ENCODE measurements around the gene SIAH3. TPM values are rescaled to one million over a fixed set of nuclear protein-coding genes. Genes with fewer than 3 reads are reported as not detected.

Gene SIAH3
- total and polyA plus RNA-seq, 4 donors, result under 0.01 TPM; not detected in 3

GRCh38 chr13:45847554-45848224 is 3.9 kb downstream of the SIAH3 start:
- DNase-seq (ENCODE audit: low spot score), result no peak
- Histone ChIP-seq H3K36me3 (ENCODE audit: control insufficient read depth in 4 of 4, insufficient read depth in 3 of 4, low read depth in 1 of 4, low read length in 3 of 4) (no peaks in the 10 kb centered on the region), H3K4me3 (ENCODE audit: low read depth in 1 of 3, low read length in 3 of 3) (no peak overlapping the region), H3K9me3 (ENCODE audit: control insufficient read depth in 4 of 4, low read length in 3 of 4) (no peaks in the 10 kb centered on the region), H3K9ac (ENCODE audit: low read depth in 1 of 2, low read length in 2 of 2) (no peak overlapping the region), H3K4me1 (ENCODE audit: control insufficient read depth in 4 of 4, insufficient read depth in 4 of 4, low read length in 3 of 4) (peaks cover 0 to 13% (median 6%) of the 10 kb centered on the region in 4 donors), H3K27ac (ENCODE audit: low read depth in 1 of 2, low read length in 2 of 2) (no peak overlapping the region), H3K27me3 (ENCODE audit: control insufficient read depth in 4 of 4, insufficient read depth in 4 of 4, low read length in 3 of 4) (peaks cover 0 to 23% (median 3%) of the 10 kb centered on the region in 4 donors)
- no peak for TF ChIP-seq FOXA1 (IDR thresholded peaks at IDR 0.05)
- no peak for TF ChIP-seq RAD21 (IDR thresholded peaks at IDR 0.05)
- TF ChIP-seq HNF4G (IDR thresholded peaks at IDR 0.05), result no peak
- TF ChIP-seq, protein P1, sequence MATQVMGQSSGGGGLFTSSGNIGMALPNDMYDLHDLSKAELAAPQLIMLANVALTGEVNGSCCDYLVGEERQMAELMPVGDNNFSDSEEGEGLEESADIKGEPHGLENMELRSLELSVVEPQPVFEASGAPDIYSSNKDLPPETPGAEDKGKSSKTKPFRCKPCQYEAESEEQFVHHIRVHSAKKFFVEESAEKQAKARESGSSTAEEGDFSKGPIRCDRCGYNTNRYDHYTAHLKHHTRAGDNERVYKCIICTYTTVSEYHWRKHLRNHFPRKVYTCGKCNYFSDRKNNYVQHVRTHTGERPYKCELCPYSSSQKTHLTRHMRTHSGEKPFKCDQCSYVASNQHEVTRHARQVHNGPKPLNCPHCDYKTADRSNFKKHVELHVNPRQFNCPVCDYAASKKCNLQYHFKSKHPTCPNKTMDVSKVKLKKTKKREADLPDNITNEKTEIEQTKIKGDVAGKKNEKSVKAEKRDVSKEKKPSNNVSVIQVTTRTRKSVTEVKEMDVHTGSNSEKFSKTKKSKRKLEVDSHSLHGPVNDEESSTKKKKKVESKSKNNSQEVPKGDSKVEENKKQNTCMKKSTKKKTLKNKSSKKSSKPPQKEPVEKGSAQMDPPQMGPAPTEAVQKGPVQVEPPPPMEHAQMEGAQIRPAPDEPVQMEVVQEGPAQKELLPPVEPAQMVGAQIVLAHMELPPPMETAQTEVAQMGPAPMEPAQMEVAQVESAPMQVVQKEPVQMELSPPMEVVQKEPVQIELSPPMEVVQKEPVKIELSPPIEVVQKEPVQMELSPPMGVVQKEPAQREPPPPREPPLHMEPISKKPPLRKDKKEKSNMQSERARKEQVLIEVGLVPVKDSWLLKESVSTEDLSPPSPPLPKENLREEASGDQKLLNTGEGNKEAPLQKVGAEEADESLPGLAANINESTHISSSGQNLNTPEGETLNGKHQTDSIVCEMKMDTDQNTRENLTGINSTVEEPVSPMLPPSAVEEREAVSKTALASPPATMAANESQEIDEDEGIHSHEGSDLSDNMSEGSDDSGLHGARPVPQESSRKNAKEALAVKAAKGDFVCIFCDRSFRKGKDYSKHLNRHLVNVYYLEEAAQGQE (IDR thresholded peaks at IDR 0.05), result no peak
- TF ChIP-seq, protein P2, sequence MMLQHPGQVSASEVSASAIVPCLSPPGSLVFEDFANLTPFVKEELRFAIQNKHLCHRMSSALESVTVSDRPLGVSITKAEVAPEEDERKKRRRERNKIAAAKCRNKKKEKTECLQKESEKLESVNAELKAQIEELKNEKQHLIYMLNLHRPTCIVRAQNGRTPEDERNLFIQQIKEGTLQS (IDR thresholded peaks at IDR 0.05), result no peak
- no peak for TF ChIP-seq YY1 (IDR thresholded peaks at IDR 0.05)
- TF ChIP-seq, protein P3, sequence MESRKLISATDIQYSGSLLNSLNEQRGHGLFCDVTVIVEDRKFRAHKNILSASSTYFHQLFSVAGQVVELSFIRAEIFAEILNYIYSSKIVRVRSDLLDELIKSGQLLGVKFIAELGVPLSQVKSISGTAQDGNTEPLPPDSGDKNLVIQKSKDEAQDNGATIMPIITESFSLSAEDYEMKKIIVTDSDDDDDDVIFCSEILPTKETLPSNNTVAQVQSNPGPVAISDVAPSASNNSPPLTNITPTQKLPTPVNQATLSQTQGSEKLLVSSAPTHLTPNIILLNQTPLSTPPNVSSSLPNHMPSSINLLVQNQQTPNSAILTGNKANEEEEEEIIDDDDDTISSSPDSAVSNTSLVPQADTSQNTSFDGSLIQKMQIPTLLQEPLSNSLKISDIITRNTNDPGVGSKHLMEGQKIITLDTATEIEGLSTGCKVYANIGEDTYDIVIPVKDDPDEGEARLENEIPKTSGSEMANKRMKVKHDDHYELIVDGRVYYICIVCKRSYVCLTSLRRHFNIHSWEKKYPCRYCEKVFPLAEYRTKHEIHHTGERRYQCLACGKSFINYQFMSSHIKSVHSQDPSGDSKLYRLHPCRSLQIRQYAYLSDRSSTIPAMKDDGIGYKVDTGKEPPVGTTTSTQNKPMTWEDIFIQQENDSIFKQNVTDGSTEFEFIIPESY (IDR thresholded peaks at IDR 0.05), result no peak
- WGBS, result 49% methylated on average over 13 of the region's 13 CpGs

GRCh38 chr13:45846681-45847080 is 4.9 kb downstream of the SIAH3 start:
- Histone ChIP-seq H3K27me3 (ENCODE audit: control insufficient read depth in 4 of 4, insufficient read depth in 4 of 4, low read length in 3 of 4) (peaks cover 0 to 20% (median 3%) of the 10 kb centered on the region in 4 donors), H3K27ac (ENCODE audit: low read depth in 1 of 2, low read length in 2 of 2) (no peak overlapping the region), H3K36me3 (ENCODE audit: control insufficient read depth in 4 of 4, insufficient read depth in 3 of 4, low read depth in 1 of 4, low read length in 3 of 4) (no peaks in the 10 kb centered on the region), H3K9ac (ENCODE audit: low read depth in 1 of 2, low read length in 2 of 2) (no peak overlapping the region), H3K4me1 (ENCODE audit: control insufficient read depth in 4 of 4, insufficient read depth in 4 of 4, low read length in 3 of 4) (peaks cover 0 to 13% (median 6%) of the 10 kb centered on the region in 4 donors), H3K4me3 (ENCODE audit: low read depth in 1 of 3, low read length in 3 of 3) (no peak overlapping the region), H3K9me3 (ENCODE audit: control insufficient read depth in 4 of 4, low read length in 3 of 4) (no peaks in the 10 kb centered on the region)
- WGBS, result 90% methylated on average over 8 of the region's 8 CpGs
- TF ChIP-seq HNF4G (IDR thresholded peaks at IDR 0.05) (no peak), FOXA1 (IDR thresholded peaks at IDR 0.05) (no peak)
- DNase-seq (ENCODE audit: low spot score), result no peak

- 75% methylated on average over 12 of the region's 12 CpGs for WGBS
- H3K4me1 ChIP-seq (ENCODE audit: control insufficient read depth in 4 of 4, insufficient read depth in 4 of 4, low read length in 3 of 4), result no peaks in the 10 kb centered on the region
- DNase-seq (ENCODE audit: low spot score), result no peak
- no peak overlapping the region for H3K4me3 ChIP-seq (ENCODE audit: low read depth in 1 of 3, low read length in 3 of 3)
- no peaks in the 10 kb centered on the region for H3K27me3 ChIP-seq (ENCODE audit: control insufficient read depth in 4 of 4, insufficient read depth in 4 of 4, low read length in 3 of 4)
- H3K36me3 ChIP-seq (ENCODE audit: control insufficient read depth in 4 of 4, insufficient read depth in 3 of 4, low read depth in 1 of 4, low read length in 3 of 4), result no peaks in the 10 kb centered on the region
- no peaks in the 10 kb centered on the region for H3K9me3 ChIP-seq (ENCODE audit: control insufficient read depth in 4 of 4, low read length in 3 of 4)
- H3K27ac ChIP-seq (ENCODE audit: low read depth in 1 of 2, low read length in 2 of 2), result no peak overlapping the region
- H3K9ac ChIP-seq (ENCODE audit: low read depth in 1 of 2, low read length in 2 of 2), result no peak overlapping the region
- no peak for TF ChIP-seq EGR1 (IDR thresholded peaks at IDR 0.05; ENCODE audit: low read depth in 2 of 2)
- no peak for TF ChIP-seq GABPA (IDR thresholded peaks at IDR 0.05 in 1 of 2, conservative IDR thresholded peaks at IDR 0.05 in 1 of 2)
- TF ChIP-seq FOXA1 (IDR thresholded peaks at IDR 0.05), result no peak
- no peak for TF ChIP-seq FOXA2 (IDR thresholded peaks at IDR 0.05)
- TF ChIP-seq HNF4A (conservative IDR thresholded peaks at IDR 0.05), result no peak
- TF ChIP-seq, protein P4, sequence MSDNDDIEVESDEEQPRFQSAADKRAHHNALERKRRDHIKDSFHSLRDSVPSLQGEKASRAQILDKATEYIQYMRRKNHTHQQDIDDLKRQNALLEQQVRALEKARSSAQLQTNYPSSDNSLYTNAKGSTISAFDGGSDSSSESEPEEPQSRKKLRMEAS (IDR thresholded peaks at IDR 0.05), result no peak
- no peak for TF ChIP-seq CTCF (IDR thresholded peaks at IDR 0.05; ENCODE audit: low read depth, low read length, missing input control)
- TF ChIP-seq NR2F2 (IDR thresholded peaks at IDR 0.05), result no peak
- no peak for TF ChIP-seq RAD21 (IDR thresholded peaks at IDR 0.05)
- no peak for TF ChIP-seq JUND (IDR thresholded peaks at IDR 0.05)
- TF ChIP-seq, protein P1 (IDR thresholded peaks at IDR 0.05), result no peak
Measured at GRCh38 chr13:45838171-45838745, 13.3 kb downstream of the SIAH3 start.

All from liver (tissue), 9 donors.